Retinal pigment epithelial cell (primary cell): ENCODE results near the gene HLA-DPA1.

Source experiments
- DNase-seq: peaks from one replicate; pipeline ENCODE4 v3.0.0-alpha.2; 2010; ENCODE audit warnings: low read depth
- H3K4me3 ChIP-seq: 2 replicates; pipeline ENCODE4 v1.5.1; 2011; ENCODE audit warnings: mild to moderate bottlenecking, low read length, control low read depth, moderate library complexity
- TF ChIP-seq, protein P1 (sequence below): conservative IDR thresholded peaks from 2 replicates; pipeline ENCODE4 v1.5.1; 2011; ENCODE audit warnings: low read depth, low read length, control low read depth, inconsistent platforms

Gene HLA-DPA1

GRCh38 chr6:33088931-33089620 lies 15.6 kb upstream of the HLA-DPA1 start:
- TF ChIP-seq, protein P1, sequence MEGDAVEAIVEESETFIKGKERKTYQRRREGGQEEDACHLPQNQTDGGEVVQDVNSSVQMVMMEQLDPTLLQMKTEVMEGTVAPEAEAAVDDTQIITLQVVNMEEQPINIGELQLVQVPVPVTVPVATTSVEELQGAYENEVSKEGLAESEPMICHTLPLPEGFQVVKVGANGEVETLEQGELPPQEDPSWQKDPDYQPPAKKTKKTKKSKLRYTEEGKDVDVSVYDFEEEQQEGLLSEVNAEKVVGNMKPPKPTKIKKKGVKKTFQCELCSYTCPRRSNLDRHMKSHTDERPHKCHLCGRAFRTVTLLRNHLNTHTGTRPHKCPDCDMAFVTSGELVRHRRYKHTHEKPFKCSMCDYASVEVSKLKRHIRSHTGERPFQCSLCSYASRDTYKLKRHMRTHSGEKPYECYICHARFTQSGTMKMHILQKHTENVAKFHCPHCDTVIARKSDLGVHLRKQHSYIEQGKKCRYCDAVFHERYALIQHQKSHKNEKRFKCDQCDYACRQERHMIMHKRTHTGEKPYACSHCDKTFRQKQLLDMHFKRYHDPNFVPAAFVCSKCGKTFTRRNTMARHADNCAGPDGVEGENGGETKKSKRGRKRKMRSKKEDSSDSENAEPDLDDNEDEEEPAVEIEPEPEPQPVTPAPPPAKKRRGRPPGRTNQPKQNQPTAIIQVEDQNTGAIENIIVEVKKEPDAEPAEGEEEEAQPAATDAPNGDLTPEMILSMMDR: no peak

GRCh38 chr6:33088258-33088930 lies 14.9 kb upstream of the HLA-DPA1 start:
- no peak for DNase-seq
- H3K4me3 ChIP-seq: no peak overlapping the region
- TF ChIP-seq, protein P1: no peak

More at GRCh38 chr6:33088931-33089620, 15.6 kb upstream of the HLA-DPA1 start:
- no peak overlapping the region for H3K4me3 ChIP-seq
- no peak for DNase-seq

GRCh38 chr6:33085627-33086026 lies 12.2 kb upstream of the HLA-DPA1 start:
- no peak for DNase-seq
- TF ChIP-seq, protein P1: no peak
- no peak overlapping the region for H3K4me3 ChIP-seq

DNA sequence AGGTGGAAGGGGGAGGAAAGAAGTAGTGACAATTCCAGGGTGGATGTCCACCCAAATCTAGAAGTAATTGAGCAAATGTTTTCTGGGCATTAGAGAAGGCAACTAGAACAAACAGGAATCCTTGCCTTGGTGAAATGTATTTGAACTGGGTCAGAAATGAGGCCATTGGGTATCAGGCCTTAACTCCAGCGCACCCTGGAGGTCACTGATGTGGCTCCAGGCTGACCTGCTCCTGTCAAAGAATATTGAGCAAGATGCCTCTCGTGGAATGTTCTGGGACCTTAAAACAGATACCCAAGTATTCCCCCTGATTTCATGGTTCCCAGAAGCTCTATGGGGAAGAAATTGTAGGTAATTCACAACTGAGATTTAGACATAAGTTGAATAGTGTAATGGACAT lies 9.3 kb upstream of the HLA-DPA1 start:
- DNase-seq: no peak
- H3K4me3 ChIP-seq: no peak overlapping the region
- TF ChIP-seq, protein P1: peak; percentile 68

- TF ChIP-seq, protein P1: no peak
- H3K4me3 ChIP-seq: no peak overlapping the region
- no peak for DNase-seq
Measured at GRCh38 chr6:33081098-33081824, 7.8 kb upstream of the HLA-DPA1 start.

DNA sequence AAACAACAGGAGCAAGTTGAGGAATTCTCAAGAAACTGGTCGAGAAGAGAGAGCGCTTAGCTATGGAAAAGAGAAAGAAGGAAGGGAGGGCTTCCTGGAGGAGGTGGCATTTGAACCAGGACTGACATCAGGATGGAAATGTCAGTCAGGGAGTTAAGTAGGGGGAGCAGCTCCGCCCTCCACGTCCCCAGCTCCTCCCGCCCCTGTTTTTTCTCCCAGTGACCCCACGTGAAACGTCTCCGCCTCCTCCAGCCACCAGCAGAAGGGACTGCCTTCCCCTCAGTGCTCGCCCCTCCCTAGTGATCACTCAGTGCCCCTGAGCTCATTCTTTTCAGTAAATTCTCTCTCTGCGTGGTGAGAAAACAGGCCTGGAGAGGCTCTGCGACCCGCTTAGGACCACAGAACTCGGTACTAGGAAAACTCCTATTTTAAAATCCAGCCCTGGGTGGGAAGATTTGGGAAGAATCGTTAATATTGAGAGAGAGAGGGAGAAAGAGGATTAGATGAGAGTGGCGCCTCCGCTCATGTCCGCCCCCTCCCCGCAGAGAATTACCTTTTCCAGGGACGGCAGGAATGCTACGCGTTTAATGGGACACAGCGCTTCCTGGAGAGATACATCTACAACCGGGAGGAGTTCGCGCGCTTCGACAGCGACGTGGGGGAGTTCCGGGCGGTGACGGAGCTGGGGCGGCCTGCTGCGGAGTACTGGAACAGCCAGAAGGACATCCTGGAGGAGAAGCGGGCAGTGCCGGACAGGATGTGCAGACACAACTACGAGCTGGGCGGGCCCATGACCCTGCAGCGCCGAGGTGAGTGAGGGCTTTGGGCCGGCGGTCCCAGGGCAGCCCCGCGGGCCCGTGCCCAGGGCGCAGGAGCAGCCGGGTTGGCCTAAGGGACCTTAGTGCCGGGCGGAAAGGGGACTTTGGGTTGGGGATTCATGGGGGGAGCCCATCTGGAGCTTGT lies 7.0 kb upstream of the HLA-DPA1 start:
- TF ChIP-seq, protein P1: no peak
- DNase-seq: no peak
- H3K4me3 ChIP-seq: peak overlapping the region; percentile 38
